ENCODE data around the gene GJC1. TPM values are rescaled to one million over a fixed set of nuclear protein-coding genes. Genes with fewer than 3 reads are reported as not detected.
"Not testable (repeated sequence)": the region's sequence is repeated elsewhere in the genome, so short reads cannot be mapped to it uniquely, and the experiment has no call there.

GJC1 gene
- polyA plus RNA-seq, 1 of the 3 experiments (the other 2 are of a cell fraction): 15.2 TPM

DNA sequence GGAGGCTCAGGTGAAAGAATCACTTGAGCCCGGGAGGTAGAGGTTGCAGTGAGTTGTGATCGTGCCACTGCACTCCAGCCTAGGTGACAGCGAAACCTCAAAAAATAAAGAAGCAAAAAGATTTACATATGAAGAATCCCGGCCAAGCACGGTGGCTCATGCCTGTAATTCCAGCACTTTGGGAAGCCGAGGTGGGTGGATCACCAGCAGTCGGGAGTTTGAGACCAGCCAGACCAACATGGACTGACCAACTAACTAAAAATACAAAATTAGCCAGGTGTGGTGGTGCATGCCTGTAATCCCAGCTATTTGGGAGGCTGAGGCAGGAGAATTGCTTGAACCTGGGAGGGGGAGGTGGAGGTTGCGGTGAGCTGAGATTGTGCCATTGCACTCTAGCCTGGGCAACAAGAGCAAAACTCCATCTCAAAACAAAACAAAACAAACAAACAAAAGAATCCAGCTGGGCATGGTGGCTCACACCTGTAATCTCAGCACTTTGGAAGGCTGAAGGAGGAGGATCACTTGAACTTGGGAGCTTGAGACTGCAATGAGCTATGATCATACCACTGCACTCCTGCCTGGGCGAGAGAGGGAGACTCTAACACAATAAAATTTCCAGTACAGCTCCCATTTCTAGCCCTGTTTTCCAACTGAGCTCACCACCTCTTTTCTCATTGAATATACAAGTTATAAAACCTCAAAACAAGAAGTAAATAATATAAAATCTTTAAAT is 21.3 kb downstream of the GJC1 start:
- H3K9me3 ChIP-seq; POLR2A ChIA-PET; H3K9me2 ChIP-seq; H3K4me2 ChIP-seq; H2AFZ ChIP-seq (ENCODE audit: low read depth); DNase-seq; H3K27me3 ChIP-seq (ENCODE audit: insufficient read depth); H3K9ac ChIP-seq; H3K4me3 ChIP-seq (ENCODE audit: low read depth in 2 of 2, low read length in 1 of 2): not testable (repeated sequence)
- CTCF ChIA-PET: interaction anchor here (0.9 to 7.0 kb wide), 4 partner anchors 11 to 49 kb away, joined by 3 to 37 read pairs (median 3); no protein-coding TSS in a partner anchor
- Histone ChIP-seq H3F3A (replicated peaks; ENCODE audit: insufficient read depth) (peaks cover 12% of the 10 kb centered on the region), H3K79me2 (ENCODE audit: insufficient read depth) (peaks cover 100% of the 10 kb centered on the region), H4K20me1 (ENCODE audit: insufficient read depth) (peaks cover 33% of the 10 kb centered on the region), H3K4me1 (ENCODE audit: control insufficient read depth in 1 of 2, insufficient read depth in 2 of 2, low read depth in 1 of 2, low read length in 1 of 2) (peaks cover 6 to 15% of the 10 kb centered on the region in 2 experiments; a peak in 3 of 4 replicates), H3K36me3 (replicated peaks in 1 of 2; ENCODE audit: control insufficient read depth in 1 of 2, insufficient read depth in 2 of 2, low read length in 1 of 2) (peaks cover 17 to 29% of the 10 kb centered on the region in 2 experiments), H3K27ac (ENCODE audit: low read depth in 2 of 2, low read length in 1 of 2) (peak overlapping the region in 1 of 2 experiments; percentile 44; a peak in 1 of 4 replicates)
- WGBS (ENCODE audit: low lambda C conversion rate): 99% methylated on average over 9 of the region's 9 CpGs

DNA sequence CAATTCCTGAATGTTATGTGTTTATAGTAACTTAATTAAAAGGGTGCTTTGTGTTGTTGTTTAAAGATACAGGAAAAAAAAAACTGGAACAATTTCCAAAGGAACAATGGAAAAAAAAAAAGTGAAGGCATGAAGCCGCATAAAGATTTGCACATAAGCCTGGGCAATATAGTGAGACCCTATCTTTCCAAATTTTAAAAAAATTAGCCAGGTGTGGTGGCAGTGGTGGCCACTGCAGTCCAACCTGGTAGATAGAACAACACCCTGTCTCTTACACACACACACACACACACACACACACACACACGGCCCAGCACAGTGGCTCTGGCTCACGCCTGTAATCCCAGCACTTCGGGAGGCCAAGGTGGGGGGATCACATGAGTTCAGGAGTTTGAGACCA is 21.9 kb downstream of the GJC1 start:
- no peak overlapping the region for H2AFZ ChIP-seq (ENCODE audit: low read depth)
- H3F3A ChIP-seq (replicated peaks; ENCODE audit: insufficient read depth): peaks cover 10% of the 10 kb centered on the region
- H3K79me2 ChIP-seq (ENCODE audit: insufficient read depth): peaks cover 100% of the 10 kb centered on the region
- no peak for DNase-seq
- H3K4me1 ChIP-seq (ENCODE audit: control insufficient read depth in 1 of 2, insufficient read depth in 2 of 2, low read depth in 1 of 2, low read length in 1 of 2): peaks cover 6 to 11% of the 10 kb centered on the region in 2 experiments; a peak in 3 of 4 replicates
- POLR2A ChIA-PET: no interaction called here
- WGBS (ENCODE audit: low lambda C conversion rate): 90% methylated on average over 4 of the region's 4 CpGs
- peak overlapping the region; percentile 42; the same call in 1 of the 2 replicates for H3K4me2 ChIP-seq
- H3K27ac ChIP-seq (ENCODE audit: low read depth in 2 of 2, low read length in 1 of 2): peak overlapping the region in 1 of 2 experiments; percentile 44; a peak in 1 of 4 replicates
- H3K9ac ChIP-seq: 0 out of 2 replicates have a peak overlapping the region, but pooled peaks have one; percentile 17
- no peak for TF ChIP-seq SMC3 (IDR thresholded peaks at IDR 0.05; ENCODE audit: low read depth, low read length)
- TF ChIP-seq, protein P1, sequence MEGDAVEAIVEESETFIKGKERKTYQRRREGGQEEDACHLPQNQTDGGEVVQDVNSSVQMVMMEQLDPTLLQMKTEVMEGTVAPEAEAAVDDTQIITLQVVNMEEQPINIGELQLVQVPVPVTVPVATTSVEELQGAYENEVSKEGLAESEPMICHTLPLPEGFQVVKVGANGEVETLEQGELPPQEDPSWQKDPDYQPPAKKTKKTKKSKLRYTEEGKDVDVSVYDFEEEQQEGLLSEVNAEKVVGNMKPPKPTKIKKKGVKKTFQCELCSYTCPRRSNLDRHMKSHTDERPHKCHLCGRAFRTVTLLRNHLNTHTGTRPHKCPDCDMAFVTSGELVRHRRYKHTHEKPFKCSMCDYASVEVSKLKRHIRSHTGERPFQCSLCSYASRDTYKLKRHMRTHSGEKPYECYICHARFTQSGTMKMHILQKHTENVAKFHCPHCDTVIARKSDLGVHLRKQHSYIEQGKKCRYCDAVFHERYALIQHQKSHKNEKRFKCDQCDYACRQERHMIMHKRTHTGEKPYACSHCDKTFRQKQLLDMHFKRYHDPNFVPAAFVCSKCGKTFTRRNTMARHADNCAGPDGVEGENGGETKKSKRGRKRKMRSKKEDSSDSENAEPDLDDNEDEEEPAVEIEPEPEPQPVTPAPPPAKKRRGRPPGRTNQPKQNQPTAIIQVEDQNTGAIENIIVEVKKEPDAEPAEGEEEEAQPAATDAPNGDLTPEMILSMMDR (IDR thresholded peaks at IDR 0.05): no peak
- no peak for TF ChIP-seq RFX5 (IDR thresholded peaks at IDR 0.05; ENCODE audit: low read length)
- TF ChIP-seq, protein P2, sequence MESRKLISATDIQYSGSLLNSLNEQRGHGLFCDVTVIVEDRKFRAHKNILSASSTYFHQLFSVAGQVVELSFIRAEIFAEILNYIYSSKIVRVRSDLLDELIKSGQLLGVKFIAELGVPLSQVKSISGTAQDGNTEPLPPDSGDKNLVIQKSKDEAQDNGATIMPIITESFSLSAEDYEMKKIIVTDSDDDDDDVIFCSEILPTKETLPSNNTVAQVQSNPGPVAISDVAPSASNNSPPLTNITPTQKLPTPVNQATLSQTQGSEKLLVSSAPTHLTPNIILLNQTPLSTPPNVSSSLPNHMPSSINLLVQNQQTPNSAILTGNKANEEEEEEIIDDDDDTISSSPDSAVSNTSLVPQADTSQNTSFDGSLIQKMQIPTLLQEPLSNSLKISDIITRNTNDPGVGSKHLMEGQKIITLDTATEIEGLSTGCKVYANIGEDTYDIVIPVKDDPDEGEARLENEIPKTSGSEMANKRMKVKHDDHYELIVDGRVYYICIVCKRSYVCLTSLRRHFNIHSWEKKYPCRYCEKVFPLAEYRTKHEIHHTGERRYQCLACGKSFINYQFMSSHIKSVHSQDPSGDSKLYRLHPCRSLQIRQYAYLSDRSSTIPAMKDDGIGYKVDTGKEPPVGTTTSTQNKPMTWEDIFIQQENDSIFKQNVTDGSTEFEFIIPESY (IDR thresholded peaks at IDR 0.05; ENCODE audit: borderline replicate concordance, low read depth): no peak
- no peak for TF ChIP-seq FOXJ3 (CRISPR knock-in tag; IDR thresholded peaks at IDR 0.05)
- no peak for TF ChIP-seq CHD2 (IDR thresholded peaks at IDR 0.05; ENCODE audit: low read length, partially characterized antibody)
- TF ChIP-seq, protein P3, sequence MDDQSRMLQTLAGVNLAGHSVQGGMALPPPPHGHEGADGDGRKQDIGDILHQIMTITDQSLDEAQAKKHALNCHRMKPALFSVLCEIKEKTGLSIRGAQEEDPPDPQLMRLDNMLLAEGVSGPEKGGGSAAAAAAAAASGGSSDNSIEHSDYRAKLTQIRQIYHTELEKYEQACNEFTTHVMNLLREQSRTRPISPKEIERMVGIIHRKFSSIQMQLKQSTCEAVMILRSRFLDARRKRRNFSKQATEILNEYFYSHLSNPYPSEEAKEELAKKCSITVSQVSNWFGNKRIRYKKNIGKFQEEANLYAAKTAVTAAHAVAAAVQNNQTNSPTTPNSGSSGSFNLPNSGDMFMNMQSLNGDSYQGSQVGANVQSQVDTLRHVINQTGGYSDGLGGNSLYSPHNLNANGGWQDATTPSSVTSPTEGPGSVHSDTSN (IDR thresholded peaks at IDR 0.05): no peak
- TF ChIP-seq NRF1 (IDR thresholded peaks at IDR 0.05; ENCODE audit: low read depth, low read length): no peak
- TF ChIP-seq JUND (IDR thresholded peaks at IDR 0.05): no peak
- no peak for TF ChIP-seq EZH2phosphoT487 (IDR thresholded peaks at IDR 0.05; ENCODE audit: borderline replicate concordance, low read depth)
- TF ChIP-seq MXI1 (IDR thresholded peaks at IDR 0.05; ENCODE audit: low read depth, low read length): no peak
- TF ChIP-seq, protein P4, sequence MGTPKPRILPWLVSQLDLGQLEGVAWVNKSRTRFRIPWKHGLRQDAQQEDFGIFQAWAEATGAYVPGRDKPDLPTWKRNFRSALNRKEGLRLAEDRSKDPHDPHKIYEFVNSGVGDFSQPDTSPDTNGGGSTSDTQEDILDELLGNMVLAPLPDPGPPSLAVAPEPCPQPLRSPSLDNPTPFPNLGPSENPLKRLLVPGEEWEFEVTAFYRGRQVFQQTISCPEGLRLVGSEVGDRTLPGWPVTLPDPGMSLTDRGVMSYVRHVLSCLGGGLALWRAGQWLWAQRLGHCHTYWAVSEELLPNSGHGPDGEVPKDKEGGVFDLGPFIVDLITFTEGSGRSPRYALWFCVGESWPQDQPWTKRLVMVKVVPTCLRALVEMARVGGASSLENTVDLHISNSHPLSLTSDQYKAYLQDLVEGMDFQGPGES (IDR thresholded peaks at IDR 0.05; ENCODE audit: low read depth, low read length): no peak
- H3K9me2 ChIP-seq: no peaks in the 10 kb centered on the region
- H3K27me3 ChIP-seq (ENCODE audit: insufficient read depth): no peaks in the 10 kb centered on the region
- H4K20me1 ChIP-seq (ENCODE audit: insufficient read depth): peaks cover 32% of the 10 kb centered on the region
- no peaks in the 10 kb centered on the region for H3K9me3 ChIP-seq
- peaks cover 23 to 35% of the 10 kb centered on the region in 2 experiments for H3K36me3 ChIP-seq (replicated peaks in 1 of 2; ENCODE audit: control insufficient read depth in 1 of 2, insufficient read depth in 2 of 2, low read length in 1 of 2)
- CTCF ChIA-PET: interaction anchor here (0.9 to 7.0 kb wide), 4 partner anchors 10 to 48 kb away, joined by 3 to 37 read pairs (median 3); no protein-coding TSS in a partner anchor
- no peak overlapping the region for H3K4me3 ChIP-seq (ENCODE audit: low read depth in 2 of 2, low read length in 1 of 2)
